H1 (cell line): ENCODE results near the gene IQCC. TPM values are rescaled to one million over a fixed set of nuclear protein-coding genes. Genes with fewer than 3 reads are reported as not detected.

Source experiments
- CBX5 ChIP-seq: fragments of 300-800, 300-1000 bp; sonication (generic); IDR thresholded peaks from 2 replicates; pipeline ENCODE4 v1.7.1; 2016; ENCODE audit warnings: antibody characterized with exemption, low read length, low read depth
- CBX8 ChIP-seq: fragments of 300-800, 300-1000 bp; sonication (generic); IDR thresholded peaks from 2 replicates; pipeline ENCODE4 v1.7.1; 2016; ENCODE audit warnings: low read depth, low read length, borderline replicate concordance
- CHD1 ChIP-seq: IDR thresholded peaks from 2 replicates; pipeline ENCODE4 v1.6.1; 2012; ENCODE audit warnings: low read depth, low read length, improper control_type of control experiment
- EP300 ChIP-seq, 2 experiments: IDR thresholded peaks; 1 replicate in 1 of 2; 2 replicates in 1 of 2; pipeline ENCODE4 v1.6.1; 2011 to 2012; ENCODE audit warnings: low read depth in 2 of 2, low read length in 2 of 2, mild to moderate bottlenecking in 2 of 2, borderline replicate concordance in 1 of 2, inconsistent platforms in 1 of 2, moderate library complexity in 1 of 2
- KDM1A ChIP-seq: fragments of 200-600, 300-600 bp; sonication (generic); IDR thresholded peaks from 2 replicates; pipeline ENCODE4 v1.7.1; 2016; ENCODE audit warnings: mild to moderate bottlenecking, low read length, borderline replicate concordance
- PHF8 ChIP-seq: fragments of 200-600 bp; sonication (generic); conservative IDR thresholded peaks from 2 replicates; pipeline ENCODE4 v1.7.1; 2012; ENCODE audit warnings: low read depth, mild to moderate bottlenecking, inconsistent platforms, low read length, moderate library complexity
- POU5F1 ChIP-seq: IDR thresholded peaks from 2 replicates; pipeline ENCODE4 v1.6.1; 2011; ENCODE audit warnings: low read depth, mild to moderate bottlenecking, low read length, moderate library complexity
- SIN3A ChIP-seq, 2 experiments: IDR thresholded peaks in 1 of 2; conservative IDR thresholded peaks in 1 of 2; 2 replicates each; pipeline ENCODE4 v1.6.1; 2011 to 2012; ENCODE audit warnings: low read length in 2 of 2, improper control_type of control experiment in 1 of 2, low read depth in 1 of 2, mild to moderate bottlenecking in 1 of 2
- TCF12 ChIP-seq: IDR thresholded peaks from 2 replicates; pipeline ENCODE4 v1.6.1; 2011; ENCODE audit warnings: low read depth, mild to moderate bottlenecking, low read length
- polyA plus RNA-seq, 7 experiments: library from polyadenylated mRNA; depleted of rRNA in 3 of 7; stranded (reverse) in 5 of 7; unstranded in 2 of 7; fragments of >200 nt in 5 of 7; fragments of 200-250 nt in 2 of 7; gene quantifications; 1 replicate in 5 of 7; 2 replicates in 1 of 7; 4 replicates in 1 of 7; pipeline versions ENCODE4 v1.2.1 to v1.2.3, GENCODE V29; 2011 to 2013; ENCODE audit warnings: missing spikeins in 2 of 7, mixed read lengths in 2 of 7
- total RNA-seq: library from RNA; stranded (reverse); fragmentation: NEBNext Ultra II Directional; extraction: Animal tissue kit (Norgen Biotek cat#: 25700); gene quantifications from 2 replicates; pipeline ENCODE4 v1.2.1, GENCODE V29; 2021
- TF ChIP-seq, protein P1 (sequence below): IDR thresholded peaks from 2 replicates; pipeline ENCODE4 v1.6.1; 2011; ENCODE audit warnings: low read depth, mild to moderate bottlenecking, low read length; ENCODE audit not compliant: insufficient read depth

IQCC gene
- total and polyA plus RNA-seq, 2 of the 8 experiments (the other 6 are each of a cell fraction or from before 2014, with no cell fraction given) = 2.5 to 4.2 TPM

GRCh38 chr1:32178380-32179192, 26.9 kb upstream of the IQCC start (continued):
- no peak for TF ChIP-seq PHF8
- TF ChIP-seq EP300 (IDR thresholded peaks at IDR 0.05; ENCODE audit: borderline replicate concordance in 1 of 2, low read depth in 2 of 2, low read length in 2 of 2) = no peak
- no peak for TF ChIP-seq TCF12
- no peak for TF ChIP-seq KDM1A
- TF ChIP-seq SIN3A (conservative IDR thresholded peaks at IDR 0.05 in 1 of 2, IDR thresholded peaks at IDR 0.05 in 1 of 2; ENCODE audit: low read depth in 1 of 2, low read length in 2 of 2) = no peak
- TF ChIP-seq, protein P1, sequence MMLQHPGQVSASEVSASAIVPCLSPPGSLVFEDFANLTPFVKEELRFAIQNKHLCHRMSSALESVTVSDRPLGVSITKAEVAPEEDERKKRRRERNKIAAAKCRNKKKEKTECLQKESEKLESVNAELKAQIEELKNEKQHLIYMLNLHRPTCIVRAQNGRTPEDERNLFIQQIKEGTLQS = no peak
- no peak for TF ChIP-seq CHD1
- TF ChIP-seq CBX5 = no peak
- no peak for TF ChIP-seq POU5F1
- TF ChIP-seq CBX8 = no peak
- TF ChIP-seq, all 59 proteins: peak for 0
